ENCODE results near the gene ACTMAP.

- TF ChIP-seq CTCF (IDR thresholded peaks at IDR 0.05) = no peak
- no peak for TF ChIP-seq POLR2A (IDR thresholded peaks at IDR 0.05)
Observed at GRCh38 chr19:40736661-40737060, 13.6 kb downstream of the ACTMAP start.

Data from vagina (tissue), 2 donors.